HG03432 (cell line): Measurements from ENCODE around the gene BDH1.
A peak's percentile ranks its signal among the peaks of the same experiment; 100 is the strongest.

Experiments
- ATAC-seq: cut with Tn5 transposase; IDR thresholded peaks from one replicate; pipeline ENCODE4 v1.9.1; 2021; ENCODE audit warnings: mild to moderate bottlenecking, moderate library complexity; ENCODE audit not compliant: unreplicated experiment

The BDH1 gene

GRCh38 chr3:197508051-197508451 lies 47.7 kb downstream of the BDH1 start:
- ATAC-seq: no peak

- no peak for ATAC-seq
Measured at GRCh38 chr3:197507541-197507940, 48.2 kb downstream of the BDH1 start.

- ATAC-seq: no peak
Measured at GRCh38 chr3:197507081-197507480, 48.7 kb downstream of the BDH1 start.

- ATAC-seq: no peak
Measured at GRCh38 chr3:197505796-197506548, 49.8 kb downstream of the BDH1 start.

- ATAC-seq: no peak
Measured at GRCh38 chr3:197504641-197505121, 51.1 kb downstream of the BDH1 start.

GRCh38 chr3:197504229-197504628 lies 51.5 kb downstream of the BDH1 start:
- no peak for ATAC-seq

- ATAC-seq: no peak
Measured at GRCh38 chr3:197503652-197504051, 52.1 kb downstream of the BDH1 start.

GRCh38 chr3:197501879-197502620 lies 53.7 kb downstream of the BDH1 start:
- peak; percentile 55 for ATAC-seq

GRCh38 chr3:197501496-197501878 lies 54.3 kb downstream of the BDH1 start:
- ATAC-seq: no peak

GRCh38 chr3:197500812-197501211 lies 55.0 kb downstream of the BDH1 start:
- no peak for ATAC-seq

GRCh38 chr3:197499427-197499826 lies 56.3 kb downstream of the BDH1 start:
- ATAC-seq: no peak

GRCh38 chr3:197498499-197499241 lies 57.1 kb downstream of the BDH1 start:
- no peak for ATAC-seq

- ATAC-seq: no peak
Measured at GRCh38 chr3:197496746-197497125, 59.0 kb downstream of the BDH1 start.

- ATAC-seq: no peak
Measured at GRCh38 chr3:197495999-197496745, 59.6 kb downstream of the BDH1 start.

GRCh38 chr3:197495499-197495898 lies 60.3 kb downstream of the BDH1 start:
- ATAC-seq: peak; percentile 67

- ATAC-seq: peak; percentile 30
Measured at GRCh38 chr3:197495059-197495455, 60.7 kb downstream of the BDH1 start.

GRCh38 chr3:197494366-197495058 lies 61.3 kb downstream of the BDH1 start:
- ATAC-seq: no peak

GRCh38 chr3:197493049-197493448 lies 62.7 kb downstream of the BDH1 start:
- no peak for ATAC-seq

- ATAC-seq: no peak
Measured at GRCh38 chr3:197491923-197492664, 63.7 kb downstream of the BDH1 start.

- ATAC-seq: no peak
Measured at GRCh38 chr3:197491478-197491877, 64.3 kb downstream of the BDH1 start.
